ENCODE data around the gene SYK. TPM values are rescaled to one million over a fixed set of nuclear protein-coding genes. Genes with fewer than 3 reads are reported as not detected.

The SYK gene
- total RNA-seq, 3 donors from 2014 or later (not counting 1 experiment from before 2014, with no cell fraction given): 75.5 to 104 (median 78.0) TPM

GRCh38 chr9:90860826-90861225 lies 59.2 kb downstream of the SYK start:
- peak overlapping the region in 1 of 2 donors; percentile 81 for H3K27ac Mint-ChIP-seq
- no peaks in the 10 kb centered on the region for H3K27me3 Mint-ChIP-seq (ENCODE audit: low read depth in 2 of 2)
- 42% methylated on average over 7 of the region's 7 CpGs for WGBS (ENCODE audit: insufficient coverage)
- TF ChIP-seq CTCF (IDR thresholded peaks at IDR 0.05): no peak
- H3K4me1 ChIP-seq (ENCODE audit: control insufficient read depth, insufficient read depth, low read length): peaks cover 37% of the 10 kb centered on the region
- DNase-seq (no peak), ATAC-seq (peak in 2 of 3 donors; percentile 5 to 25)
- no peak overlapping the region for H3K4me3 ChIP-seq (ENCODE audit: low read length)
- no peaks in the 10 kb centered on the region for H3K27me3 ChIP-seq (ENCODE audit: control insufficient read depth, insufficient read depth, low read length)
- intact Hi-C loops (cut with micrococcal nuclease): no loop called here
- H3K4me1 Mint-ChIP-seq: peaks cover 56 to 57% of the 10 kb centered on the region in 2 donors
- no peaks in the 10 kb centered on the region for H3K9me3 ChIP-seq (ENCODE audit: control insufficient read depth, insufficient read depth, low read length)
- peaks cover 28% of the 10 kb centered on the region for H3K36me3 Mint-ChIP-seq
- no peak overlapping the region for H3K27ac ChIP-seq (ENCODE audit: low read length)
- H3K4me3 Mint-ChIP-seq: peak overlapping the region; percentile 63
- H3K9me3 Mint-ChIP-seq: no peaks in the 10 kb centered on the region
- peaks cover 32% of the 10 kb centered on the region for H3K36me3 ChIP-seq (ENCODE audit: control insufficient read depth, insufficient read depth, low read length)

DNA sequence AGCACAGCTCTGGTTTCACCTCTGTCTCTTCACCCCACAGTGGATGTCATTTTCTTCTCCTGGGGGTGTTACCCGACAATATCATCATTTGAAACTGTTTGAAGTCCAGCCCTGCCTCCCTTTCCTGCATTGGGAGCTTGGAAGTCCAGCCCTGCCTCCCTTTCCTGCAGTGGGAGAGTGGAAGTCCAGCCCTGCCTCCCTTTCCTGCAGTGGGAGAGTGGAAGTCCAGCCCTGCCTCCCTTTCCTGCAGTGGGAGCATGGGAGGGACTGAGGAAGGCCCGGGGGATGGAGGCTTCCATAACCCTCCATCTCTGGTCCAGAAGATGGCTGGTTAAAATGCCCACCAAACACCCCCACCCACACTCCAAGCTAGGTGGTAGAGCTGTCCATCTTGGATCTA lies 59.8 kb downstream of the SYK start:
- H3K27ac ChIP-seq (ENCODE audit: low read length): no peak overlapping the region
- intact Hi-C loops (cut with micrococcal nuclease): no loop called here

DNA sequence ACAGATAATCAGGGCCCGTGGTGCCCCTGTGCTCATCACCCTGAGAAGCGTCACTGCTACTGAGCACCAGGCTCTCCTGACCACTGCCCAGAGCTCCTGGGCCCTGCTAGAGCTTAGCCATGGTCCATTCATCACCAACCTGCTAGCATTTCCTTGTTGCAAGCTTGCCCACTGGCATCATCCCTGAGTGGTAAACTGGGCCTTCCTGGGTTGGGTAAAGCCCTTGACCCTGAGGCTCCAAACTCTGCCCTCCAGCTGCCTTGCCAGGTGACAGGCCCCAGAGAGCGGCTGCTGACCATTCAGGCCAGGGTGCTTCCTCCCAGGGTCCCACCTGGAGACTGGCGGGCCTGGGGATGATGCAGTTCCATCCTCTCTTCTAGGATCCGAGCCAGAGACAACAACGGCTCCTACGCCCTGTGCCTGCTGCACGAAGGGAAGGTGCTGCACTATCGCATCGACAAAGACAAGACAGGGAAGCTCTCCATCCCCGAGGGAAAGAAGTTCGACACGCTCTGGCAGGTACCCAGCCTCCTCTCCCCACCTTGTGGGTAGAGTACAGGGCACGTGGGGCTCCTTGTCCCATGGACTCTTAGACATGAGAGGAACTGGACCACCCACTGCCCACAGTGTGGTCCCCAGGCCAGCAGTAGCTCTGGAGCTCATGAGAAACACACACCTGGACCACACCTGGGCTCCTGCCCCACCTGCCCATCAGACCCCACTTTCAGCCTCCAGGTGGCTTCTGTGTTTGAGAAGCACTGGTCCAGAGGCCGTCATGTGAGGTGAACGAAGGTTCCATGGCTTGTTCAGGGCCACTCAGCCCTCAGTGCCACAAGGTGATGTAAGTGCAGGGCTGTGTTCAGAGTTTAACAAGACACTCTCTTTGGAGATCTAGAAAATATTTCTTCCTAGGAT lies 60.5 kb downstream of the SYK start:
- no peak for DNase-seq
- 91% methylated on average over 16 of the region's 16 CpGs for WGBS (ENCODE audit: insufficient coverage)
- peaks cover 51 to 52% of the 10 kb centered on the region in 2 donors for H3K4me1 Mint-ChIP-seq
- intact Hi-C loops (cut with micrococcal nuclease): no loop called here
- Histone ChIP-seq H3K36me3 (ENCODE audit: control insufficient read depth, insufficient read depth, low read length) (peaks cover 43% of the 10 kb centered on the region), H3K4me1 (ENCODE audit: control insufficient read depth, insufficient read depth, low read length) (peaks cover 37% of the 10 kb centered on the region), H3K4me3 (ENCODE audit: low read length) (no peak overlapping the region), H3K9me3 (ENCODE audit: control insufficient read depth, insufficient read depth, low read length) (no peaks in the 10 kb centered on the region), H3K27me3 (ENCODE audit: control insufficient read depth, insufficient read depth, low read length) (no peaks in the 10 kb centered on the region), H3K27ac (ENCODE audit: low read length) (no peak overlapping the region)
- no peaks in the 10 kb centered on the region for H3K27me3 Mint-ChIP-seq (ENCODE audit: low read depth in 2 of 2)
- peaks cover 22% of the 10 kb centered on the region for H3K36me3 Mint-ChIP-seq
- ATAC-seq: no peak
- H3K4me3 Mint-ChIP-seq: no peak overlapping the region
- H3K27ac Mint-ChIP-seq: no peak overlapping the region
- TF ChIP-seq CTCF (IDR thresholded peaks at IDR 0.05): no peak
- H3K9me3 Mint-ChIP-seq: no peaks in the 10 kb centered on the region

More for the DNA sequence above, 59.8 kb downstream of the SYK start:
- no peak overlapping the region for H3K4me3 ChIP-seq (ENCODE audit: low read length)
- Mint-ChIP-seq H3K27ac (no peak overlapping the region), H3K4me3 (no peak overlapping the region), H3K36me3 (peaks cover 28% of the 10 kb centered on the region), H3K4me1 (peaks cover 56 to 57% of the 10 kb centered on the region in 2 donors), H3K27me3 (ENCODE audit: low read depth in 2 of 2) (no peaks in the 10 kb centered on the region), H3K9me3 (no peaks in the 10 kb centered on the region)
- DNase-seq (no peak), ATAC-seq (no peak)
- 80% methylated on average over 2 of the region's 2 CpGs for WGBS (ENCODE audit: insufficient coverage)
- peaks cover 35% of the 10 kb centered on the region for H3K36me3 ChIP-seq (ENCODE audit: control insufficient read depth, insufficient read depth, low read length)
- H3K27me3 ChIP-seq (ENCODE audit: control insufficient read depth, insufficient read depth, low read length): no peaks in the 10 kb centered on the region
- peaks cover 37% of the 10 kb centered on the region for H3K4me1 ChIP-seq (ENCODE audit: control insufficient read depth, insufficient read depth, low read length)
- H3K9me3 ChIP-seq (ENCODE audit: control insufficient read depth, insufficient read depth, low read length): no peaks in the 10 kb centered on the region
- TF ChIP-seq CTCF (IDR thresholded peaks at IDR 0.05): no peak

Measured in natural killer cell (primary cell).